Measurements from ENCODE around the gene REV3L. TPM values are rescaled to one million over a fixed set of nuclear protein-coding genes. Genes with fewer than 3 reads are reported as not detected.
"Not testable (repeated sequence)": the region's sequence is repeated elsewhere in the genome, so short reads cannot be mapped to it uniquely, and the experiment has no call there.

The REV3L gene
- total and polyA plus RNA-seq, 7 experiments from 2014 or later = 8.6 to 31.8 (median 19.9) TPM

DNA sequence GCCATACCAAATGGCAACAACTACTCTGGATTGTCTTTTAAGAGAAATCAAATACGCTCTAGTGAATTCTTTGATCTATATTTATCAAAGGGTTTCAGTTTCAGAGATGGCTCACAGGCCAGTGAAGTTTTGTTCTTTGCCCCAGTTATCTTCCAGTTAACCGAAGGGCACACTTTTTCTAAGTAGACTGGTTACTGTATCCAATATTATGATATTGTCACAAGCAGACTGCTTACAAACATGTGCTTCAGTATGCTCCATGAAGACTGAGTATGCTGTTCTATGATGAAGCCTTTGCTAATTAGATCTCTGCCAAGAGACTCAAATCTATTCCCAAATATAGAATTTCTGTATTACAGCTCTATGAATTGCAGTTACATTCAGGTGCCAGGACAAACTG is 181.1 kb downstream of the REV3L start:
- peaks cover 0 to 15% (median 8%) of the 10 kb centered on the region in 7 donors for H3K4me1 Mint-ChIP-seq
- peak overlapping the region in 5 of 9 donors; percentile 9 to 46 (median 19) for H3K27ac Mint-ChIP-seq
- intact Hi-C loops (cut with micrococcal nuclease) = no loop called here
- ChIA-PET POLR2A (no interaction called here), CTCF (no interaction called here)
- DNase-seq = no peak
- H3K27me3 Mint-ChIP-seq = no peaks in the 10 kb centered on the region
- no peak for ATAC-seq
- H3K4me3 ChIP-seq (ENCODE audit: low read length) = no peak overlapping the region
- peaks cover 0 to 25% (median 6%) of the 10 kb centered on the region in 11 donors for H3K9me3 Mint-ChIP-seq
- H3K4me1 ChIP-seq (ENCODE audit: control insufficient read depth in 2 of 2, insufficient read depth in 2 of 2, low read length in 2 of 2) = no peaks in the 10 kb centered on the region
- no peaks in the 10 kb centered on the region for H3K36me3 ChIP-seq (ENCODE audit: control insufficient read depth in 2 of 3, insufficient read depth in 3 of 3, low read length in 3 of 3)
- H3K9me3 ChIP-seq (ENCODE audit: control insufficient read depth in 2 of 3, low read length in 3 of 3) = no peaks in the 10 kb centered on the region
- no peaks in the 10 kb centered on the region for H3K27me3 ChIP-seq (ENCODE audit: control insufficient read depth in 2 of 2, insufficient read depth in 2 of 2, low read length in 2 of 2)
- H3K4me3 Mint-ChIP-seq = no peak overlapping the region
- H3K36me3 Mint-ChIP-seq = peaks cover 5 to 59% (median 39%) of the 10 kb centered on the region in 5 donors
- H3K27ac ChIP-seq (ENCODE audit: low read depth, low read length) = no peak overlapping the region

DNA sequence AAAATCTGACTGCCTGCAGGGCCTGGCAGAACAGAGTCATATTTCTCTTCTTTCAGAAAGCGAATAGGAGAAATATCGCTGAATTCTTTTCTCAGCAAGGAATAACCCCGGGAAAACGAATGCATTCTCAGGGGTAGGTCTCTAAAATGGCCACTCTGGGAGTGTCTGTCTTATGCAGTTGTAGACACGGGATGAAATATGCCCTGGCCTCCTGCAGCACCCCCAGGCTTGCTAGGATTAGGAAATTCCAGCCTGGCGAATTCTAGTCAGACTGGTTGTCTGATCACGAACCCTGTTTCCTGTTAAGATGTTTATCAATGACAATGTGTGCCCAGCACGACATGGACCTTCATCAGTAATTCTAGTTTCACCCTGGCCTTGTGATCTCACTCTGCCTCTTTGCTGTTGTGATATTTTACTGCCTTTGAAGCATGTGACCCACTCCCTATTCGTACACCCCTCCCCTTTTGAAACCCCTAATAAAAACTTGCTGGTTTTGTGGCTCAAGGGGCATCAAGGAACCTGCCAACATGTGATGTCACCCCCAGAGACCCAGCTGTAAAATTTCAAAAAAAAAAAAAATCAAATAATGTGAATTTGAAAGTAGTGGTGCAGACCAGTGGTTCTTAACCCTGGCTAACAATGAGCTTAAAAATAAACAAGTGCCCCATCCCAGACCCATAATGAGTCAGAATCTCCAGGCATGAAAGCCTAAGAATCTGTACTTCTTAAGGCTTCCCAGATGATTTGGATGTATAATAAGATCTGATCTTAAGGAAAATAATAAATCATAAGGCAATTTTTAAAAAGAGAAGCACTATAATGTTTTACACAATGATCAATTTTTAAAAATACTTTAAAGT is 181.8 kb downstream of the REV3L start:
- H3K27ac ChIP-seq (ENCODE audit: low read depth, low read length); POLR2A ChIA-PET; ATAC-seq; H3K9me3 ChIP-seq (ENCODE audit: control insufficient read depth in 2 of 3, low read length in 3 of 3); intact Hi-C loops (cut with micrococcal nuclease); H3K4me3 ChIP-seq (ENCODE audit: low read length); H3K4me3 Mint-ChIP-seq; H3K27me3 Mint-ChIP-seq; H3K36me3 ChIP-seq (ENCODE audit: control insufficient read depth in 2 of 3, insufficient read depth in 3 of 3, low read length in 3 of 3); H3K4me1 ChIP-seq (ENCODE audit: control insufficient read depth in 2 of 2, insufficient read depth in 2 of 2, low read length in 2 of 2); H3K27me3 ChIP-seq (ENCODE audit: control insufficient read depth in 2 of 2, insufficient read depth in 2 of 2, low read length in 2 of 2); DNase-seq; CTCF ChIA-PET: not testable (repeated sequence)
- Mint-ChIP-seq H3K9me3 (peaks cover 0 to 25% (median 6%) of the 10 kb centered on the region in 11 donors), H3K36me3 (peaks cover 5 to 54% (median 35%) of the 10 kb centered on the region in 5 donors), H3K4me1 (peaks cover 0 to 15% (median 8%) of the 10 kb centered on the region in 7 donors), H3K27ac (peak overlapping the region in 3 of 9 donors; percentile 6 to 79 (median 10))

DNA sequence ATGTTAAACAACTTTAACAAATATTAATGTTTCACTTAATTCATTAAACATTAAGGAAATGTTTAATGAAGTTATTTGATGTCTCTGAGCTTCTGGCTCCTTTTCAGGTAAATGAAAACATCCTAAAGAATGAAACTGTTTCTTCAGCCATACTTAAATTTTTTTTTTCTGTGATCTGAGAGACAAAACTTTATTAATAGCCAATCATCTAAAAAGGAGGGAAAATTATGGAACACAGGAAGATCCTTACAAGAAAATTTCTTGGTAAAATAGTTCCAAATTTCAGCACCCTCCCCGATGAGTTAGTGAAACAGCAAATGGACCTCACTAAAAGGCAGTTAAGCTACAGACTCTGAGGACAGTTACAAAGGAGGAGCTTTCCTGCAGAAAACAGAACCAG is 185.2 kb downstream of the REV3L start:
- DNase-seq = no peak
- Histone ChIP-seq H3K9me3 (ENCODE audit: control insufficient read depth in 2 of 3, low read length in 3 of 3) (no peaks in the 10 kb centered on the region), H3K4me1 (ENCODE audit: control insufficient read depth in 2 of 2, insufficient read depth in 2 of 2, low read length in 2 of 2) (peaks cover 0 to 10% of the 10 kb centered on the region in 2 donors), H3K4me3 (ENCODE audit: low read length) (no peak overlapping the region), H3K27ac (ENCODE audit: low read depth, low read length) (no peak overlapping the region), H3K27me3 (ENCODE audit: control insufficient read depth in 2 of 2, insufficient read depth in 2 of 2, low read length in 2 of 2) (no peaks in the 10 kb centered on the region), H3K36me3 (ENCODE audit: control insufficient read depth in 2 of 3, insufficient read depth in 3 of 3, low read length in 3 of 3) (no peaks in the 10 kb centered on the region)
- Mint-ChIP-seq H3K27me3 (no peaks in the 10 kb centered on the region), H3K9me3 (peaks cover 0 to 25% (median 6%) of the 10 kb centered on the region in 11 donors), H3K4me3 (no peak overlapping the region), H3K27ac (peak overlapping the region in 3 of 9 donors; percentile 21 to 74 (median 63)), H3K4me1 (peaks cover 0 to 30% (median 19%) of the 10 kb centered on the region in 7 donors), H3K36me3 (peaks cover 5 to 37% (median 30%) of the 10 kb centered on the region in 5 donors)
- intact Hi-C loops (cut with micrococcal nuclease) = no loop called here
- ChIA-PET CTCF (interaction anchor here (0.6 to 1.3 kb wide), 2 partner anchors 39 to 150 kb away, joined by 3 read pairs; no protein-coding TSS in a partner anchor), POLR2A (no interaction called here)
- no peak for ATAC-seq

DNA sequence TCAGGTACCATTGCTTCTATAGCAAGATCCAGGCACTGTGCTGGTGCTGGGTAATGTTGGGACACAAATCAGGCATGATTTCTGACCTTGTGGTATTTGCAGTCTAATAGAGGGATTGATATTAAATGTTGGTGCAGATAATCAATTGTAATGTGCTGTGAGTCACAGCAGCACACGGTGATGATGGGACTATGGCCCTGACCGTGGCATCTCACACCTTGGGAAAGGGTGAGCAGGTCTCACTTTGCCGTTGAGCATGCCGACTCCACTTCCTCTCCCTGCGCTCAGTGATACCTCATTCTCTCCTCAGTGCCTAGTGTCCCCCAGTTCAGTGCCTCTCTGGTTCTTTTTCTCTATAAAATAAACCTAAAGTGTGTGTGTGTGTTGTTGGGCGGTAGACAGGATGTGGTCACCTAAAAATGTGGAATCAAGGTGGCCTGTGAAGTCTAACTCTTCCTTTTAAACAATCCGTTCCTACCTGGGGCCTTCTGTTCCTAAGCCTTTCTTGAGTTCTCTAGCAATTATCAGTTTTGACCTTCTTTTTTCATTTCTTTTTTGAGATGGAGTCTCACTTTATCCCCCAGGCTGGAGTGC is 188.5 kb downstream of the REV3L start:
- CTCF ChIA-PET = no interaction called here
- Mint-ChIP-seq H3K27ac (peak overlapping the region in 4 of 9 donors; percentile 26 to 34 (median 28)), H3K9me3 (no peaks in the 10 kb centered on the region), H3K4me3 (peak overlapping the region in 1 of 10 donors; percentile 4), H3K4me1 (peaks cover 0 to 35% (median 23%) of the 10 kb centered on the region in 7 donors), H3K27me3 (no peaks in the 10 kb centered on the region), H3K36me3 (peaks cover 3 to 17% (median 13%) of the 10 kb centered on the region in 5 donors)
- ATAC-seq = no peak
- intact Hi-C loops (cut with micrococcal nuclease) = no loop called here
- no peaks in the 10 kb centered on the region for H3K36me3 ChIP-seq (ENCODE audit: control insufficient read depth in 2 of 3, insufficient read depth in 3 of 3, low read length in 3 of 3)
- H3K4me3 ChIP-seq (ENCODE audit: low read length) = no peak overlapping the region
- H3K4me1 ChIP-seq (ENCODE audit: control insufficient read depth in 2 of 2, insufficient read depth in 2 of 2, low read length in 2 of 2) = peaks cover 0 to 10% of the 10 kb centered on the region in 2 donors
- DNase-seq = peak in 1 of 9 donors; percentile 7
- no peaks in the 10 kb centered on the region for H3K27me3 ChIP-seq (ENCODE audit: control insufficient read depth in 2 of 2, insufficient read depth in 2 of 2, low read length in 2 of 2)
- H3K27ac ChIP-seq (ENCODE audit: low read depth, low read length) = no peak overlapping the region
- POLR2A ChIA-PET = no interaction called here
- H3K9me3 ChIP-seq (ENCODE audit: control insufficient read depth in 2 of 3, low read length in 3 of 3) = no peaks in the 10 kb centered on the region

DNA sequence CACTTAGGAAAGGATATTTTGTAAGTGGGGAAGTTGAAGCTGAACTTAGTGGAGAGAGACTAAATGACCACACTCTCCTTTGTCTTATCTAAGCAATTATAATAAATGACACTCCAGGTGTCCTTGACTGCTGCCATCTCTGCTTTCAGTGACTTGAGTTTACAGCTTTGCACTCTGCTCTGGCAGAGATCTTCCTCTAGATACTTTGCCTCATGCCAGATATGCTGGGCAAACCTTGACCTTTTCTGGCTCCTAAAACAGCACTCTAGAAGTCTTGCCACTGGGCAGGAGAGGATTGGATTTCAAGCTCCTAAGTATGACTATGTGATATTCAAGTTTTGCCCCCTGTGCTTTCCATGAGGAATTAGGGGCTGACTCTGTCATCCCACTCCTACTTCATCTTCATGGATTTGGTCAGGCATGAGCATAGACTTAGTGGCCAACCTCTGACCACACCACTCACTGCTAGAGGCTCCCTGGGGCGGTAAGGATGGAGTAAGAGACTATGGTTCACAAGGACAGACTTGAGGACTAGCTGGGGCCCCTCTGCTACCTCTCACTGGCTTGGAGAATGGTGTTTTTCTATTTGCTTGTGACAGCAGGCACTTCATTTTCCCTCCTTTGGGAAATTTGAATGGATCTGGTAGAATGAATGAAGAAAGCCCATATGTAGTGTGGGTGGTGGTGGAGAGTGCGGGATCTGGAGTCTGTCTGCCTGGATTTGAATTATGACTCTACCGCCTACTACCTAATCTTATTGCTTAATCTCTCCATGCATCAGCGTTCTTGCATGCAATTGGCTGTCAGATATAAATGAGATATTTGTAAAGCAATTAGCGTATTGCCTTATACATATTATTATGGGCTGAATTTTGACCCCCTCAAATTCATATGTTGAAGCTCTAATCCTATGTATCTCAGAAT is 191.4 kb downstream of the REV3L start:
- intact Hi-C loops (cut with micrococcal nuclease) = no loop called here
- Histone ChIP-seq H3K27me3 (ENCODE audit: control insufficient read depth in 2 of 2, insufficient read depth in 2 of 2, low read length in 2 of 2) (no peaks in the 10 kb centered on the region), H3K4me1 (ENCODE audit: control insufficient read depth in 2 of 2, insufficient read depth in 2 of 2, low read length in 2 of 2) (peaks cover 0 to 10% of the 10 kb centered on the region in 2 donors), H3K4me3 (ENCODE audit: low read length) (no peak overlapping the region), H3K36me3 (ENCODE audit: control insufficient read depth in 2 of 3, insufficient read depth in 3 of 3, low read length in 3 of 3) (no peaks in the 10 kb centered on the region), H3K27ac (ENCODE audit: low read depth, low read length) (no peak overlapping the region), H3K9me3 (ENCODE audit: control insufficient read depth in 2 of 3, low read length in 3 of 3) (no peaks in the 10 kb centered on the region)
- DNase-seq (no peak), ATAC-seq (no peak)
- Mint-ChIP-seq H3K27ac (peak overlapping the region in 5 of 9 donors; percentile 22 to 67 (median 52)), H3K36me3 (peaks cover 3 to 19% (median 13%) of the 10 kb centered on the region in 5 donors), H3K4me1 (peaks cover 0 to 30% (median 23%) of the 10 kb centered on the region in 7 donors), H3K9me3 (no peaks in the 10 kb centered on the region), H3K4me3 (no peak overlapping the region), H3K27me3 (no peaks in the 10 kb centered on the region)
- POLR2A ChIA-PET = no interaction called here
- CTCF ChIA-PET = no interaction called here

DNA sequence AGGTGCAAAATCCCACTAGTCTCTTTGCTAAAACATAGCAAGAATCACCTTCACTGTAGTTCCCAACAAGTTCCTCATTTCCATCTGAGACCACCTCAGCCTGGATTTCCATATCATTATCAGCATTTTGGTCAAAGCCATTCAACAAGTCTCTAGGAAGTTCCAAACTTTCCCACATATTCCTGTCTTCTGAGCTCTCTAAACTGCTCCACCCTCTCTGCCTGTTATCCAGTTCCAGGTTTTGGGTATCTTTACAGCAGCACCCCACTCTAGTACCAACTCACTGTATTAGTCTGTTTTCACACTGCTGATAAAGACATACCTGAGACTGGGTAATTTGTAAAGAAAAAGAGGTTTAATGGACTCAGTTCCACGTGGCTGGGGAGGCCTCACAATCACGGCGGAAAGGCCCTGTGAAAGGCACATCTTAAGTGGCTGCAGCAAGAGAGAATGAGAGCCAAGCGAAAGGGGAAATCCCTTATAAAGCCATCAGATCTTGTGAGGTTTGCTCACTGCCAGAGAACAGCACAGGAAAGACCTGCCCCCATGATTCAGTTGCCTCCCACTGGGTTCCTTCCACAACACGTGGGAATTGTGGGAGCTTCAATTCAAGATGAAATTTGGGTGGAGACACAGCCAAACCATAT is 192.2 kb downstream of the REV3L start:
- H3K9me3 ChIP-seq (ENCODE audit: control insufficient read depth in 2 of 3, low read length in 3 of 3); POLR2A ChIA-PET; H3K36me3 ChIP-seq (ENCODE audit: control insufficient read depth in 2 of 3, insufficient read depth in 3 of 3, low read length in 3 of 3); H3K4me1 ChIP-seq (ENCODE audit: control insufficient read depth in 2 of 2, insufficient read depth in 2 of 2, low read length in 2 of 2); H3K27me3 Mint-ChIP-seq; H3K4me3 ChIP-seq (ENCODE audit: low read length); H3K27me3 ChIP-seq (ENCODE audit: control insufficient read depth in 2 of 2, insufficient read depth in 2 of 2, low read length in 2 of 2); CTCF ChIA-PET; H3K27ac ChIP-seq (ENCODE audit: low read depth, low read length); H3K9me3 Mint-ChIP-seq; H3K4me3 Mint-ChIP-seq; intact Hi-C loops (cut with micrococcal nuclease); ATAC-seq: not testable (repeated sequence)
- Mint-ChIP-seq H3K36me3 (peaks cover 3 to 21% (median 9%) of the 10 kb centered on the region in 5 donors), H3K27ac (peak overlapping the region in 5 of 9 donors; percentile 22 to 67 (median 32)), H3K4me1 (peaks cover 0 to 30% (median 23%) of the 10 kb centered on the region in 7 donors)
- peak in 1 of 9 donors; percentile 38 for DNase-seq
